GM18526 (cell line): ENCODE data around the gene ENOX2.
A peak's percentile ranks its signal among the peaks of the same experiment; 100 is the strongest.

Source experiments
- POLR2A ChIP-seq: IDR thresholded peaks from 3 replicates; pipeline ENCODE4 v1.6.1; 2011; ENCODE audit not compliant: insufficient read length; ENCODE audit errors: extremely low read depth

Gene ENOX2, protein sequence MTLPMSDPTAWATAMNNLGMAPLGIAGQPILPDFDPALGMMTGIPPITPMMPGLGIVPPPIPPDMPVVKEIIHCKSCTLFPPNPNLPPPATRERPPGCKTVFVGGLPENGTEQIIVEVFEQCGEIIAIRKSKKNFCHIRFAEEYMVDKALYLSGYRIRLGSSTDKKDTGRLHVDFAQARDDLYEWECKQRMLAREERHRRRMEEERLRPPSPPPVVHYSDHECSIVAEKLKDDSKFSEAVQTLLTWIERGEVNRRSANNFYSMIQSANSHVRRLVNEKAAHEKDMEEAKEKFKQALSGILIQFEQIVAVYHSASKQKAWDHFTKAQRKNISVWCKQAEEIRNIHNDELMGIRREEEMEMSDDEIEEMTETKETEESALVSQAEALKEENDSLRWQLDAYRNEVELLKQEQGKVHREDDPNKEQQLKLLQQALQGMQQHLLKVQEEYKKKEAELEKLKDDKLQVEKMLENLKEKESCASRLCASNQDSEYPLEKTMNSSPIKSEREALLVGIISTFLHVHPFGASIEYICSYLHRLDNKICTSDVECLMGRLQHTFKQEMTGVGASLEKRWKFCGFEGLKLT

DNA sequence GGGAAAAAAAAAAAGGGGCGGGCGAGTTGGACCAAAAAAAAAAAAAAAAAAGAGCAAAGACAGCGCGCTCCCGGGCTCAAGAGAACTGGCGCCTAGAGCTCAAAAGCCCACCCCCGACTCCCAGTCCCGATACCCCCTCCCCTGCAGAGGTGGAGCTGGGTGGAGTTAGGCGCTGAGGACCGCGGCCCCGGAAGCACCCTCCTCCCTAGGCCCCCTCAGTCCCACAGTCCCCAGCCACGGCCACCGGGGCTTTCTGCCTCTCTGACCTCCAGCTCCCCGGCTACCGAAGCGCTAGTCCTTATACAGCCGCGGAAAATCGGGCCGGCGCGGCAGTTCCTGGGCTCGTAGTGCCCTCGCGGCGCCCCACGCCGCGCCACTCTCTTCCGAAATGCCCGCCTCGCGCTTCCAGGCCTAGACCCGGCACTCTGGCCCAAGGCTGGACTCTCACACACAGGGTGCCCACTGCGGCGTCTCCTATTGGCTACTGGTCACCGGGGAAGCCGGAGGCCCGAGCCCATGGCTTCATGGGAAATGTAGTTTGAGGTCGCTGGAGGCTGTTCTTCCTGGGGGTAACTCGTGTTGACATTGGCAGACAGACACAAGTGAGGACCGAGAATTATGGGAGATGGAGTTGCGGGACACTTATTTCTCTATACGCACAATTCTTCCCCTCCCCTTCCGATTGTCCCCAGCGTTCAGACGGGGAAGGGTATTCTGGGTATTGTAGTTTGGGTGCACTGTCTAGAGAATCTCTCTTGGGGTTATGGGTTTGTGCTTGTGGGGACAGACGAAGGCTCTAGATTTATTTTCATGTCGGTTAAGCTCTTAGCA lies at the start of gene ENOX2:
ENOX2 (minus strand) TSS at position 427 of the 831 bp plus-strand sequence. CDS start 199,993 bp downstream, outside the sequence.
- TF ChIP-seq POLR2A = peak; percentile 68

GRCh38 chrX:130952266-130953043 lies 49.4 kb upstream of the ENOX2 start:
- TF ChIP-seq POLR2A = no peak

GRCh38 chrX:130944230-130944629 lies 41.2 kb upstream of the ENOX2 start:
- TF ChIP-seq POLR2A = no peak

DNA sequence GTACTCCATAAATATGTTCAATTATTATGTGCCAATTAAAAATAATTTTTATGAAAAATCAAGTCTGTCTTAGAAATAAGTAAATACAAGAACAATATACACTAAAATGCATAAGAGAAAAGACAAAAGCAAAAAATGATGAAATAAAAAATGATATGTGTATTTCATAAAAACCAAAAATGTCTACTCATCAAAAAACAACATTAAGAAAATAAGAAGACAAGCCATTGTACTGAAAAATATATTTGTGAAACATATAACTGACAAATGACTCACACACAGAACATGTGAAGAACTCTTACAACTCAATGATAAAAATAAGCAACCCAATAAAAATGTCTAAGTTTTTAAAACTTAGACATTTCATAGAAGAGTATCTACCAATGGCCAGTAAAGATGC lies 34.1 kb upstream of the ENOX2 start:
- TF ChIP-seq POLR2A = no peak

- TF ChIP-seq POLR2A = no peak
These were observed 30.3 kb upstream of the ENOX2 start for GRCh38 chrX:130933358-130933757.

GRCh38 chrX:130916636-130917422 lies 13.8 kb upstream of the ENOX2 start:
- TF ChIP-seq POLR2A = no peak

GRCh38 chrX:130915302-130915701 lies 12.3 kb upstream of the ENOX2 start:
- no peak for TF ChIP-seq POLR2A

DNA sequence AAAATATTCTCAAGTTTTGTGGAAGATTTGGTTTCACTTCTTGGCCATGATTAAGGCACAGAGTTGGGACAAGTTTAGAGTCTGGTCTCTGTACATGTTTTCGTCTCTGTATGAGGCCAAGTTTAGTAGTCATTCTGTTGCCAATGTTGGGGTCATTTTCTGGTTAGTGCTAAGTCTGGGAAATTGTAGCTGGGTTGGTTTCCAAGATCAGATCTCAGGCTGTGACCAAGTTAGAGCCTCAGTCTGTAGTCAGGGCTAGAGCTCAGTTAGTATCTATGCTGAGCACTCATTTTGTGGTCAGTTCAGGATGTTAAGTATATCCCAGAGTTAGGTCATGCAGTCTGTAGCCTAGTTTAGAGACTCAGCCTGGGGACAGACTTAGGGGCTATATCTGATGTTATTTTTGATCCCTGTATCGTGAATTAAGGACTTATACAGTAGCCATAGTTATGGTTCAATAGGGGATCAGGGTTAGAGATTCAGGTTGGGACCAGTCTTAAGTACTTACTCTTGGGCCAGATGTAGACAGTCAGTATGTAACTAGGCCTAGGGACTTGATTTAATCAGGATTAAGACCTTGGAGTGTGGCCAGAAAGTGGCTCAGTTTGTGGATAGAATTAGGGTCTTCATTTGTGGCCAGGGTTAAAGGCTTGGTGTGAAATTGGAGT lies 6.6 kb upstream of the ENOX2 start:
- TF ChIP-seq POLR2A = no peak

- TF ChIP-seq POLR2A = no peak
These were observed 3.8 kb upstream of the ENOX2 start for GRCh38 chrX:130906776-130907175.

GRCh38 chrX:130902446-130902782 lies 595 bp downstream of the ENOX2 start:
- TF ChIP-seq POLR2A = no peak

GRCh38 chrX:130896802-130897501 lies 6.1 kb downstream of the ENOX2 start:
- TF ChIP-seq POLR2A = no peak

DNA sequence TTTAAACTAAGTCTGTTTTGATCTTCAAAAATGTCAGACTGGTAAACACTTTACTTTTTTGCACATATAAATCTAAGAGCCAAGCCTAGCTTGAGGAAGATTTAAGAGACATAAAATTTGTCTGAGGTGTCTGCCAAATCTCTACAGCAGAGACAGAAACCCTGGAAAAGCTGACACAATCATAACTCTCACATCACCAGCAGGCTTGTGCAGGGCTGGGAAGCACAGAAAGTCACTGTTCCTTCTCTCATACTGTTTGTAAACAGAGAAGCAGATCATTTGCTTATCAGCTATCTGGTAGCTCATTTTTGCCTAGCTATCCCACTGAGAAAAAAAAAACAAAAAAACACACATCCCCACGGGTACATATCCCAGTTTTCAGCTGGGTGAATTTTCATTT lies 7.0 kb downstream of the ENOX2 start:
- no peak for TF ChIP-seq POLR2A

DNA sequence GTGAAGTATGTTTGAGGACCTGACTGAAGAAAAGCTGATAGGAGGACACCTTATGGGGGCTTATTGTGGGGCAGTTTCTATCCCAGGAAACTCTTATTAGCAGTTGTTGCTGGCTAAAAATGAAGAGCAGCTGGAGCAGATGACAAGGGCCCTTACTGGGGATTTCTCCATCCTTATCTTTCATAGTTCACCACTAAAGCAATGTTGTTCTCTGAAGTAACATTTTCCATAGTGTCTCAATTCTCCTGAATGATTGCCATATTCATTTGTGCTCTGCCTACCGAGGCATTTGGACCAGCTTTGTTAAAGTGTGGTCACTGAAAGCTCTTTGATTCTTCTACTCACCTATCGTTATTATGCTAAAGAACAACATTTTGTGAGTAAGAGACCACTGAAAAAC lies 7.7 kb downstream of the ENOX2 start:
- TF ChIP-seq POLR2A = no peak
